HG02840 (cell line): ENCODE measurements around the gene FAM72C.
"Not testable (repeated sequence)": the region's sequence is repeated elsewhere in the genome, so short reads cannot be mapped to it uniquely, and the experiment has no call there.

ENCODE experiments used
- ATAC-seq: cut with Tn5 transposase; IDR thresholded peaks from one replicate; pipeline ENCODE4 v1.9.1; 2021; ENCODE audit warnings: mild to moderate bottlenecking, moderate library complexity, moderate number of reproducible peaks; ENCODE audit not compliant: unreplicated experiment, low FRiP score

Gene FAM72C

GRCh38 chr1:143971924-143972700 is at the start of gene FAM72C:
TSS of gene FAM72C (minus strand) at chr1:143971986. CDS start at chr1:143971141, 845 bp downstream.
- ATAC-seq = peak; percentile 88

DNA sequence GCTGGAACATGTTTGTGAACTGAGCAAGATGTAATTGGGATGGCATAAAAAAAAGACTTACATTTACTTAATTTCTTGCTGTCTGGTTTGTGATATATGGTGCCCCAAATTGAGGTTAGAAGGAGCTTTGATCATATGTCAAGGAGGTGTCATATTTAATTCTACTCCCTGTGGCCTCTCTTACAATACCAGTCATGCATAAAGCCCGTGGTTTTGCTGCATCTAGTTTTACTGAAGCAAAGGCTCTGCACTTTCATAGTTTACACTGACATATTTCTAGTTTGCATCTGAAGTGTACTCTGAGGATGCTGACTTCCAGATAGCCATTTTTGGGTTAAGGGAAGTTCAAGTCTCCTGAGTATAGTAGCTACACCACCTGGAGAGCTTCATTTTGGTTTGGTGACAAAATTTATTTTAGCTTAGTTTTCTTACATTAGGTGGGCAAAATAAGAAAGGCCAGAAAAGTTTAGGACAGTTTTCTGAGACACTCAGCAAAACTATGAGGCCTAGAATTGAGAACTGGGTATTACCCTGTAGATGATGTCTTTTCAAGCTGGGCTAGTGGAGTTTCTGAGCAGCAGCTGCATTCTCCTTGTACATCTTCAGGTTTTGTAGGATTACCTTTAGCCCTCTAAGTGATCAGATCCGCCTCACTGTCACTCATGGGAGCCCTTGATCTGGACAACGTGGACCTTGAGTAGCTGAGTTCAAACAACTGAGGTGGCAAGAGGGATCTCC is 48.4 kb upstream of the FAM72C start:
- ATAC-seq = not testable (repeated sequence)

- not testable (repeated sequence) for ATAC-seq
Observed at GRCh38 chr1:144019101-144019500, 47.3 kb upstream of the FAM72C start.

DNA sequence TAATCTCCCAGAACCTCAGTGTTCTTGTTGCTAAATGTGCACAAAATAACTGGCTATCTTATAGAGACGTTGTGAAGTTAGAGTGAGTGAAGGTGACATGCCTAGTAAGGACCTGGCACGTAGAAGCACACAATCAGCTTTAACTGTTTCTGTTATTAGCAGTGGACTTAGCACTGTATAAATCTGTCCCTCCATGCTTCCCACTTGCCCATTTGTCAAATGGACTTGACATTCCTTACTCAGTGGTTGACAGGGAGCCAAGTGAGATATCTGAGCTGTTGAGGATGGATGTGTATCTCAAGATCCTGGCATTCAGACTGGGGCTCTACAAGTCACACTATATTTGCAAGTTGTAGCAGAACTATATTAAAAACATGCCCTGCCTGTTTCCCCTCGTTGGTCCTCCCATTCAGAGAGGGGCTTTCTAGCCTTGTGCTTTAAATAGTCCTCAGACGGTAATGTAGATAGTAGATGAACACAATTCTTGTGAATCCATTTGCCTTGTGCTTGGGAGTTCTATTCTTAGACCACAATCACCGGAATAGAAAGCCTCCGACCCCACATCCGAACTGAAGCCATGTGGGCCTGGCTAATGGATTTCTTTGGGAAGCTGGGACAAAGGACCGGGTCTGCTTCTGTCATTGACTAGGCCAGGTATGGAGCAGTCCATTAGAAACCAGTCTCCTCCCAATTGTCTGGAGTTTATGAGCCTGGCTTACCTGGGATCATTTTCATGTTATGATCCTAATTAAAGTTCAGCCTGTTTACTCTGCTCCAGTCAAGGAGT is 43.6 kb upstream of the FAM72C start:
- ATAC-seq = not testable (repeated sequence)

DNA sequence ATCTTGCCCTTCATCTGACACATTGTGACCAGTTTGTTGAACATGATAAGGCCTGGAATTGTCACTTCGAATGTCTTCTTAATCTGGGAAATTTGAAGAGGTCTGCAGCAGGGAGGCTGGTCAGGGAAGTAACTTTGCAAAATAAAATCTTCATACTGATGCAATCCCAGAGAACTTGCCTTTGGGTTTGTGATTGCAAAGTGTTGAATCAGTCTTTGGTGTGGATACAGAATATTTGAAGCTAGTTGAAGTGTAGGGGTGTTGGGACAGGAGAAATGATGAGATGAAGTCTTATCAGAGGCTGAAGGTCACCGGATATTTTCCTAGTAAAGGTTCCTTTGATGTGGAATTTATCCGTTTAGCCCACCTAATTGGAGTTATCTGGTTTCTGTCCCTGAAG is 42.7 kb upstream of the FAM72C start:
- not testable (repeated sequence) for ATAC-seq

DNA sequence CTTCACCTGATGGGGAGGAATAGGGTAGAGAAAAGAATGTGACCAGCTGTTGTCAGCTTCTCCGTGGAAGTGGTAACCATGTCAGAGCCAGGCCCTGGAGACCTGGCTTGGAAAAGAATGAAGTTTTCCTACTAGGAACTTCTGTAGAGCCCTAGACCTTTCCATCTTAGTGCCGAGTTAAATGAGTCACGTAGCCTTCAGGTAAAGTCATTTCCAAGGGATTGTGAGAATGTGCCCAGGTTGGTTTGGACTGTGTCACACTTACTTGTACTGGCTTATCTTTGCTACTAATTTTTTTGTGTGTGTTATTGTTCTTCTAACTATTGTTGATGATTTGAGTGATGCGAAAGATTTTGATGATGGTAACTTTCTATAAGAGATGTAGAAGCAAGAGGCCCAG is 42.3 kb upstream of the FAM72C start:
- ATAC-seq = not testable (repeated sequence)

DNA sequence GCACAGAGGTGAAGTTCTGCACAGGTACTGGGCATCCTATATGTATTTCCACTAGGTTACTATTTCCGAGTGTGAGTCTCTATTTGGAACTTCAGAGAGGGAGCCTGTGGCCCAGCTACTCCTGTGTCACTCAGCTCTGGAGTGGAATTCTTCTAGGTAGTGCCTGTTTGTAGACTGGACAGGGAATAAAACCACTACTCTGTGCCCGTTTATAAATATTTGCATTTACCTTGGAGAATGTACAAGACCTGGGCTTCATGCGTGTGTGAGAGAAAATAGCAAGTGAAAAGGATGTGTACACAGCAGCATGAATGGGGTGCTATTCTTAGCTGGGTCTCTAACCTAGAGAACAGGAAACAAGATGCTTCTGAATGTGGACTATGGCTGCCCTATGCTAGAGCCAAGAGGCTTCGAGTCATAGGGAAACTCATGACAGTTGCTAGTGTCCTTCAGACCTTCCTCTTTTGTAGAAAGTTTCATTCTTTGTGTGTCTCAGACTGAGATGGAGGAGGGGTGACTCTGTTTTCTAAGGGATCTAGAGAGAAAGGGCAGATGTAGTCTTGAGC is 40.5 kb upstream of the FAM72C start:
- ATAC-seq = peak; percentile 99

- ATAC-seq = not testable (repeated sequence)
Observed at GRCh38 chr1:144009410-144009809, 37.6 kb upstream of the FAM72C start.

DNA sequence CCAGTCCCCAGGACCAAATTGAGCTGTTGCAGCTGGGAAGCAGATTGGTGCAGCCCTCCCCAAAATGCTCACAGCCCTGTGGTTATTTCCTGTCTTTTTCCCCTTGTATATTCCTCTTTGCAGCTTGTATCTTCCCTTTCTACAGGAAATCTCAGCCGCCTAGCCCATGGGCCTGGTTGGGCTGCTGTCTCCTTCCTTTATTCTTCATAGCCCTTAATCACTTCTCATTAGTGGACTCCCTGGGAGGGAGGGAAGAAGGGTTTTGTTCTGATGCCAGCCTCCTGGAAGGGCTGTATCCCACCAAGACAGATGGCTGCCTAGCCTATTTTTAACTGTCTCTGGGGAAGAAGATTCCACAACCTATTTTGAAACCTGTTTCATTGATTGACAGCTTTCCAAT is 32.5 kb upstream of the FAM72C start:
- not testable (repeated sequence) for ATAC-seq

DNA sequence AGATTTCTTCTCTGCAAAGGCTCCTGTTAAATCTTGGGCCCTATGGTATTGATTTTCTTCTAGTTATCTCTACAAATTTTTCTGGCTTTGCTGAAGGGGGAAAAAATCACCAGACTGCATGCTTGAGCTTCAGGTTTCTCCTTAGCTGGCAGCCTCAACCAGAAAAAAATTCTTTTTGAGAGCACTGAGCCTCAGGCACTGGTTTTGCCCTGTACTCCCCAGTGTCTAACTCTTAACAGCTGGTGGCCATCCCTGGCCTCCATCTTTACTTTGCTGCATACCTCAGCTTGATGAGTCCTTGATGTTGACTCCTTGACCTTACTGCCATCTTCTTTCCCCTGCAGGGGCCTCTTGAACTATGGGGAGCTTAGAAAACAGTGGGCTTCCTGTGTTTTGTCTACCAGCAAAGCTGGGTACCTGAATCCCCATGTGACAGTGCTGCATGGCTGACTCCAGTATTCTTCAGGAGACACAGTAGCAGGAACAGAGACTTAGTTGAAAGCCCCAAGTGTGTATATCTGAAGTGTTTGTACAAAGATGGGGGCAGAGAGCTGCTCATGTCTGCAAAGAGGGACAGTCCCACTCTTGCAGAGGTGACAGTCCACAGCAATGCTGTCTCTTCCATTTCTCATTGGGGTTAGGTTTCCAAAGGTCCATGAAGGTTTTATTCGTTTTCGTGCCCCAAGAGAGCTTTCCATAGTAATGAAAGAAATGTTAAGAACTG is 31.7 kb upstream of the FAM72C start:
- ATAC-seq = not testable (repeated sequence)

DNA sequence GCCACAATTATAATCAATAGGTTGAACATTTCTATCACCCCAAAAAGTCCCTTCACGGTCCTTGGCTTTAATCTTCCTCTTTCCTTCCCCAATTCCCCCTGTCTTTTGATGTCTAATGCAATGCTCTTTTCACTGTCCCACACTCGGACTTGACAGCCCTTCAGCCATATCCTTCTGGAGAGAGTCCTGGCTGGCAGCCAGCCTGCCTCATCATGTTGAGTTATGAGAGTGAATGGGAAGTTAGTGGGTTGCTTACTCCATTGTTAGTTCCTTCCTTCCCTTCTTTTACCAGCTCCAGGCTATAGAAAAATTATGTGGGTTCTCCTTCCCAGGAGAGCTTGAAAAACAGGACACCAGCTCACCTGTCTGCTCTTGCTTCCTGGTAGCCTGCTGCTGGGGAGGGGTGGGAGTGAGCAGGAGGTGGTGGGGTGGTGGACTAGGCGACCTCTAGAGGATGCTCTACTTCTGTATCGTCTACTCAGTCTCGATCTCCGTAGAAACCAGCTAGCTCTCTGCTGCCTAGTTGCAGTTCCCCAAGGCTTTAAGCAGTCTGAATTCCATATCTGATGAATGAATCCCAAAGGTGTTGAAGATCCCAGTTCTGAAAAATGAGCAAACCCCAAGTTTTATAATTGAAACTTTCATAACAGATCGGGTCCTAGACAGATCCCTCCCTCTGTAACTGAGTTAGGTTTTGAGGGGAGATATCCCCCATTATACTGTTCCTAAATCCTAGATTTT is 30.5 kb upstream of the FAM72C start:
- not testable (repeated sequence) for ATAC-seq

GRCh38 chr1:144001077-144001476 is 29.3 kb upstream of the FAM72C start:
- ATAC-seq = not testable (repeated sequence)

DNA sequence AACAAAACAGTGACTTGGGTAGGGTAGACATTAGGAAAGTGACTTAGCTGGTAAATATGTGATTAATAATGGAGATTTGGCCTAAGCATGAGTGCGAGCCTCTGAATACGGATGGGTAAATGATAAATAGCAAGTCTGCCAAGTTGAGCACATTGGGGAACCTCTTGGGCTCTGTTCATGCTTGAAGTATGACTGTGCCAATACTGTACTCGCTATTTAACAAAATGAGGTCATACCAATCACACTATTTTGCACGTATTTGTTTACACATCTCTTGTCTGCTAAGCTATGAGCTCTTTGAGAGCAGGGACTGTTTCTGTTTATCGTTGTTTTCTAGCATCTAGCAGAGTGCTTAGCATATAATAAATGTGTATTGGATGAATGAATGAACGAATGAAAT is 24.2 kb upstream of the FAM72C start:
- ATAC-seq = not testable (repeated sequence)

GRCh38 chr1:143993301-143993907 is 21.6 kb upstream of the FAM72C start:
- not testable (repeated sequence) for ATAC-seq

- not testable (repeated sequence) for ATAC-seq
Observed at GRCh38 chr1:143990699-143991098, 18.9 kb upstream of the FAM72C start.

GRCh38 chr1:143989719-143990118 is 17.9 kb upstream of the FAM72C start:
- not testable (repeated sequence) for ATAC-seq

- not testable (repeated sequence) for ATAC-seq
Observed at GRCh38 chr1:143989427-143989712, 17.6 kb upstream of the FAM72C start.

- ATAC-seq = not testable (repeated sequence)
Observed at GRCh38 chr1:143988602-143989426, 17.0 kb upstream of the FAM72C start.
